SK-N-SH treated with all-trans-retinoic acid at 6 μM for 48 hours (cell line): Measurements from ENCODE around the gene EML1.

Source experiments
- ARNTL ChIP-seq: fragments of 450-650 bp; formaldehyde crosslinking; IDR thresholded peaks from 2 replicates; pipeline ENCODE4 v1.5.0; 2020; ENCODE audit warnings: low read depth, mild to moderate bottlenecking, moderate library complexity, borderline replicate concordance
- BACH2 ChIP-seq: fragments of 250-450 bp; sonication (Bioruptor Pico); IDR thresholded peaks from 2 replicates; pipeline ENCODE4 v1.9.0; 2021; ENCODE audit warnings: mild to moderate bottlenecking, borderline replicate concordance
- CSDC2 ChIP-seq: fragments of 250-450 bp; sonication (Bioruptor Pico); IDR thresholded peaks from 2 replicates; pipeline ENCODE4 v1.5.0; 2020; ENCODE audit warnings: mild to moderate bottlenecking, moderate library complexity
- ESRRG ChIP-seq: fragments of 250-450 bp; sonication (Bioruptor Pico); IDR thresholded peaks from 2 replicates; pipeline ENCODE4 v1.6.1; 2021; ENCODE audit warnings: mild to moderate bottlenecking
- GLIS3 ChIP-seq: fragments of 250-450 bp; sonication (Bioruptor Pico); IDR thresholded peaks from 2 replicates; pipeline ENCODE4 v1.5.0; 2020; ENCODE audit warnings: mild to moderate bottlenecking, moderate library complexity
- RARB ChIP-seq: fragments of 250-450 bp; sonication (Bioruptor Pico); IDR thresholded peaks from 2 replicates; pipeline ENCODE4 v1.8.0; 2021; ENCODE audit warnings: mild to moderate bottlenecking, moderate library complexity
- SNAI2 ChIP-seq: fragments of 250-450 bp; sonication (Bioruptor Pico); IDR thresholded peaks from 2 replicates; pipeline ENCODE4 v1.5.0; 2020; ENCODE audit warnings: mild to moderate bottlenecking, moderate library complexity
- ZC3H10 ChIP-seq: fragments of 250-450 bp; sonication (Bioruptor Pico); IDR thresholded peaks from 2 replicates; pipeline ENCODE4 v1.5.1; 2021; ENCODE audit warnings: mild to moderate bottlenecking, moderate library complexity
- ZFP3 ChIP-seq: fragments of 250-450 bp; sonication (Bioruptor Pico); IDR thresholded peaks from 2 replicates; pipeline ENCODE4 v1.5.0; 2020; ENCODE audit warnings: mild to moderate bottlenecking, moderate library complexity
- ZFP30 ChIP-seq: fragments of 450-650 bp; formaldehyde crosslinking; IDR thresholded peaks from 2 replicates; pipeline ENCODE4 v1.5.0; 2022; ENCODE audit warnings: mild to moderate bottlenecking, moderate library complexity
- ZNF8 ChIP-seq: fragments of 450-650 bp; formaldehyde crosslinking; IDR thresholded peaks from 2 replicates; pipeline ENCODE4 v1.5.0; 2020; ENCODE audit warnings: mild to moderate bottlenecking, moderate library complexity
- TF ChIP-seq, protein P1 (sequence below): fragments of 250-450 bp; sonication (Bioruptor Pico); IDR thresholded peaks from 2 replicates; pipeline ENCODE4 v1.5.1; 2020; ENCODE audit warnings: low read depth, mild to moderate bottlenecking, moderate library complexity

DNA sequence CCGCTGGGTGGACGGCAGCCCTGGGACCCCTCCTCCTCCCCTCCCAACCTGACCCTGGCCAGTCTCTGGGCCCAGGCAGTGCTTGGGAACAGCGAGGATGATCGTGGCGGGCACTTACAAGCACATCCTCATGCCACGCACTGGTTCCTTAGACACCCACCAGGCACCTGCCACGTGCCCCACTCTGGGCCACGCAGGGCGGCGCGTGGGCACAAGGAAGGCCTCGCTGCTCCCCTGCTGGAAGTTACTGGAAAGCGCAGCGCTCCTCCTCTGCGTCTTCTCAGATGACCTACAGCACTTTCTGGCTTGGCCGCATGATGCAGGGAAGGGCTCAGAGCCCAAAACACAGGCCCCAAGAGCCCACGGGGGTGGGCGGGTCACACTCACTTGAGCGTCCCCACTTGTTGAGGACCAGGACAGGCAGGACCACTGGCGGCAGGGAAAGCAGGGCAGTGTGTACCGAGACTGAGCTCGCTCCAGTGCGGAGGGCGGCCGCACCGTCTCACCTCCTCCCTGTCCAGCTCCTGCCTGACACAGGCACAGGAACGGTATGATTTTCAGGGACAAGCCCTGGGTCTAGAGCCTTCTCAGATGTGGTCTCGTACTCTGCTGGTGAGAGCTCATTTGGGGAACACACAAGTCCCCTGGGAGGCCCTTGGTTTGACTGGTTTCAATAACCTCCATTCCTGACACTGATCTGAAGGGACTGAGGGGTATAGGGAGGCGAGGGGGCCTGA lies 143.7 kb downstream of the EML1 start:
- TF ChIP-seq ESRRG (CRISPR knock-in tag) = no peak
- no peak for TF ChIP-seq ZNF8
- TF ChIP-seq ZFP3 (CRISPR knock-in tag) = no peak
- TF ChIP-seq CSDC2 (CRISPR knock-in tag) = no peak
- TF ChIP-seq BACH2 (CRISPR knock-in tag) = no peak
- TF ChIP-seq RARB (CRISPR knock-in tag) = no peak
- TF ChIP-seq ZFP30 (CRISPR knock-in tag) = no peak
- no peak for TF ChIP-seq ZC3H10
- TF ChIP-seq GLIS3 = no peak
- TF ChIP-seq SNAI2 (CRISPR knock-in tag) = no peak
- TF ChIP-seq, protein P1, sequence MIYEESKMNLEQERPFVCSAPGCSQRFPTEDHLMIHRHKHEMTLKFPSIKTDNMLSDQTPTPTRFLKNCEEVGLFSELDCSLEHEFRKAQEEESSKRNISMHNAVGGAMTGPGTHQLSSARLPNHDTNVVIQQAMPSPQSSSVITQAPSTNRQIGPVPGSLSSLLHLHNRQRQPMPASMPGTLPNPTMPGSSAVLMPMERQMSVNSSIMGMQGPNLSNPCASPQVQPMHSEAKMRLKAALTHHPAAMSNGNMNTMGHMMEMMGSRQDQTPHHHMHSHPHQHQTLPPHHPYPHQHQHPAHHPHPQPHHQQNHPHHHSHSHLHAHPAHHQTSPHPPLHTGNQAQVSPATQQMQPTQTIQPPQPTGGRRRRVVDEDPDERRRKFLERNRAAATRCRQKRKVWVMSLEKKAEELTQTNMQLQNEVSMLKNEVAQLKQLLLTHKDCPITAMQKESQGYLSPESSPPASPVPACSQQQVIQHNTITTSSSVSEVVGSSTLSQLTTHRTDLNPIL (CRISPR knock-in tag) = no peak
- no peak for TF ChIP-seq ARNTL (CRISPR knock-in tag)
